H9 (cell line): ENCODE results near the gene SLC27A6. TPM values are rescaled to one million over a fixed set of nuclear protein-coding genes. Genes with fewer than 3 reads are reported as not detected.

Source experiments
- DNase-seq: peaks from one replicate; pipeline ENCODE4 v3.0.0-alpha.2; 2017
- H2AFZ ChIP-seq: one replicate; pipeline ENCODE4 v1.6.1; 2013; ENCODE audit warnings: mild to moderate bottlenecking, low read length, control low read depth, moderate library complexity
- H2AK5ac ChIP-seq: 2 replicates; pipeline ENCODE4 v1.6.1; 2013; ENCODE audit warnings: low read length, control low read depth, mixed read lengths; ENCODE audit not compliant: insufficient read length
- H2BK120ac ChIP-seq: one replicate; pipeline ENCODE4 v1.6.1; 2013; ENCODE audit warnings: low read depth, mild to moderate bottlenecking, low read length, control low read depth, inconsistent platforms; ENCODE audit not compliant: poor library complexity, severe bottlenecking
- H2BK12ac ChIP-seq: 2 replicates; pipeline ENCODE4 v1.6.1; 2013; ENCODE audit warnings: low read length, control low read depth, mixed read lengths, low read depth; ENCODE audit not compliant: insufficient read length
- H2BK15ac ChIP-seq: 2 replicates; pipeline ENCODE4 v1.6.1; 2013; ENCODE audit warnings: low read depth, low read length, control low read depth
- H2BK20ac ChIP-seq: one replicate; pipeline ENCODE4 v1.6.1; 2013; ENCODE audit warnings: low read depth, mild to moderate bottlenecking, low read length, control low read depth, inconsistent platforms; ENCODE audit not compliant: poor library complexity, severe bottlenecking
- H2BK5ac ChIP-seq: 2 replicates; pipeline ENCODE4 v1.6.1; 2013; ENCODE audit warnings: low read length, control low read depth, mixed read lengths; ENCODE audit not compliant: insufficient read length
- H3K14ac ChIP-seq: 2 replicates; pipeline ENCODE4 v1.6.1; 2013; ENCODE audit warnings: low read length, control low read depth; ENCODE audit not compliant: insufficient read depth
- H3K18ac ChIP-seq: 2 replicates; pipeline ENCODE4 v1.6.1; 2013; ENCODE audit warnings: low read depth, mild to moderate bottlenecking, mixed read lengths, low read length, control low read depth; ENCODE audit not compliant: insufficient read length
- H3K23ac ChIP-seq: 2 replicates; pipeline ENCODE4 v1.6.1; 2013; ENCODE audit warnings: low read length, control low read depth, mixed read lengths, low read depth; ENCODE audit not compliant: insufficient read length
- H3K23me2 ChIP-seq: 2 replicates; pipeline ENCODE4 v1.6.1; 2013; ENCODE audit warnings: low read depth, mild to moderate bottlenecking, mixed read lengths, low read length, control low read depth; ENCODE audit not compliant: insufficient read length, poor library complexity, severe bottlenecking
- H3K27ac ChIP-seq: 2 replicates; pipeline ENCODE4 v1.5.1; 2013; ENCODE audit warnings: low read length, control low read depth, mixed read lengths, low read depth; ENCODE audit not compliant: insufficient read length
- H3K27me3 ChIP-seq: 2 replicates; pipeline ENCODE4 v1.6.1; 2013; ENCODE audit warnings: low read length, control low read depth, inconsistent platforms; ENCODE audit not compliant: insufficient read depth
- H3K4ac ChIP-seq: 2 replicates; pipeline ENCODE4 v1.6.1; 2013; ENCODE audit warnings: low read depth, mild to moderate bottlenecking, control low read depth, inconsistent platforms, low read length, moderate library complexity
- H3K4me1 ChIP-seq: 2 replicates; pipeline ENCODE4 v1.6.1; 2013; ENCODE audit warnings: low read length, control low read depth, inconsistent platforms; ENCODE audit not compliant: insufficient read depth
- H3K4me2 ChIP-seq: 2 replicates; pipeline ENCODE4 v1.6.1; 2013; ENCODE audit warnings: low read length, control low read depth, mixed read lengths; ENCODE audit not compliant: insufficient read length, insufficient read depth
- H3K56ac ChIP-seq: 2 replicates; pipeline ENCODE4 v1.6.1; 2013; ENCODE audit warnings: low read depth, mild to moderate bottlenecking, mixed read lengths, low read length, control low read depth; ENCODE audit not compliant: insufficient read length
- H3K79me1 ChIP-seq: 2 replicates; pipeline ENCODE4 v1.6.1; 2013; ENCODE audit warnings: low read depth, mild to moderate bottlenecking, moderate library complexity, low read length, control low read depth, inconsistent platforms; ENCODE audit not compliant: insufficient read depth, poor library complexity, severe bottlenecking
- H3K79me2 ChIP-seq: 2 replicates; pipeline ENCODE4 v1.6.1; 2013; ENCODE audit warnings: low read length, control low read depth, inconsistent platforms; ENCODE audit not compliant: insufficient read depth
- H3K9ac ChIP-seq: 2 replicates; pipeline ENCODE4 v1.6.1; 2013; ENCODE audit warnings: low read length, control low read depth, mixed read lengths; ENCODE audit not compliant: insufficient read length; ENCODE audit errors: extremely low read depth
- H3K9me3 ChIP-seq: one replicate; pipeline ENCODE4 v1.6.1; 2013; ENCODE audit warnings: low read depth, low read length, inconsistent platforms; ENCODE audit not compliant: control insufficient read depth
- H3T11ph ChIP-seq: one replicate; pipeline ENCODE4 v1.6.1; 2013; ENCODE audit warnings: mild to moderate bottlenecking, low read length, control low read depth, inconsistent platforms
- H4K20me1 ChIP-seq: one replicate; pipeline ENCODE4 v1.6.1; 2013; ENCODE audit not compliant: control insufficient read depth, insufficient read length, insufficient read depth
- H4K5ac ChIP-seq: 2 replicates; pipeline ENCODE4 v1.6.1; 2013; ENCODE audit warnings: low read depth, mild to moderate bottlenecking, mixed read lengths, low read length, control low read depth; ENCODE audit not compliant: insufficient read length
- H4K8ac ChIP-seq: replicated peaks from 2 replicates; pipeline ENCODE4 v1.6.1; 2013; ENCODE audit warnings: low read length, control low read depth, mixed read lengths, low read depth; ENCODE audit not compliant: insufficient read length
- H4K91ac ChIP-seq: 2 replicates; pipeline ENCODE4 v1.6.1; 2013; ENCODE audit warnings: low read depth, mild to moderate bottlenecking, moderate library complexity, mixed read lengths, low read length, control low read depth; ENCODE audit not compliant: insufficient read length
- H3K27ac Mint-ChIP-seq, 3 experiments: 2 replicates in 2 of 3; 3 replicates in 1 of 3; pipeline ENCODE4 v1.8.0; 2020 to 2021; ENCODE audit warnings: mixed read lengths in 3 of 3, mild to moderate bottlenecking in 1 of 3, moderate library complexity in 1 of 3
- H3K27me3 Mint-ChIP-seq: 2 replicates; pipeline ENCODE4 v1.8.0; 2021; ENCODE audit warnings: low read depth, mild to moderate bottlenecking, moderate library complexity, mixed read lengths
- H3K36me3 Mint-ChIP-seq, 3 experiments: 2 replicates in 2 of 3; 3 replicates in 1 of 3; pipeline ENCODE4 v1.8.0; 2020 to 2021; ENCODE audit warnings: low read depth in 3 of 3, mixed read lengths in 3 of 3; ENCODE audit not compliant: insufficient read depth in 1 of 3
- H3K4me1 Mint-ChIP-seq, 2 experiments: 2 replicates each; pipeline ENCODE4 v1.8.0; 2020; ENCODE audit warnings: mixed read lengths in 2 of 2
- H3K4me3 Mint-ChIP-seq, 2 experiments: 2 replicates in 1 of 2; 3 replicates in 1 of 2; pipeline ENCODE4 v1.8.0; 2020 to 2021; ENCODE audit warnings: mild to moderate bottlenecking in 2 of 2, mixed read lengths in 2 of 2, moderate library complexity in 1 of 2
- H3K9me3 Mint-ChIP-seq, 2 experiments: 2 replicates in 1 of 2; 3 replicates in 1 of 2; pipeline ENCODE4 v1.8.0; 2020; ENCODE audit warnings: mild to moderate bottlenecking in 2 of 2, mixed read lengths in 2 of 2, moderate library complexity in 1 of 2
- CTCF ChIP-seq: fragments of 200-600 bp; sonication (generic); conservative IDR thresholded peaks from 3 replicates; pipeline ENCODE4 v1.8.0; 2021; ENCODE audit warnings: antibody characterized with exemption, mild to moderate bottlenecking
- WGBS: extraction: QIAGEN DNeasy Blood & Tissue Kit; methylation state at CpG from one replicate; pipeline ENCODE4 v1.1.7; 2013; ENCODE audit warnings: missing lambda C conversion rate, low lambda C conversion rate, mixed read lengths; ENCODE audit not compliant: insufficient read length; ENCODE audit errors: extremely low coverage; 5-methylcytosine and 5-hydroxymethylcytosine counted together
- total RNA-seq: library from RNA; stranded (reverse); gene quantifications from 2 replicates; pipeline ENCODE4 v1.2.1, GENCODE V29; 2021

SLC27A6 gene
- total RNA-seq, 1 experiment from 2014 or later: 3.0 TPM

- Histone ChIP-seq H3K4me2 (no peak overlapping the region), H3K23me2 (no peaks in the 10 kb centered on the region), H3K56ac (no peak overlapping the region), H4K5ac (no peak overlapping the region), H3K14ac (no peak overlapping the region), H3T11ph (no peak overlapping the region), H2BK12ac (no peak overlapping the region), H3K18ac (no peak overlapping the region), H2BK120ac (no peak overlapping the region), H3K9ac (no peak overlapping the region), H2BK20ac (no peak overlapping the region), H4K20me1 (no peaks in the 10 kb centered on the region), H2BK5ac (no peak overlapping the region), H3K4me1 (no peaks in the 10 kb centered on the region), H3K79me2 (no peaks in the 10 kb centered on the region), H3K27me3 (no peaks in the 10 kb centered on the region), H2BK15ac (no peak overlapping the region), H4K91ac (no peak overlapping the region), H3K4ac (no peak overlapping the region), H2AFZ (no peak overlapping the region), H3K27ac (no peak overlapping the region), H3K9me3 (no peaks in the 10 kb centered on the region), H3K79me1 (no peaks in the 10 kb centered on the region), H2AK5ac (no peak overlapping the region), H3K23ac (no peak overlapping the region), H4K8ac (no peak overlapping the region)
- no peaks in the 10 kb centered on the region; a peak in 1 of 5 replicates for H3K9me3 Mint-ChIP-seq
- H3K4me1 Mint-ChIP-seq: no peaks in the 10 kb centered on the region
- TF ChIP-seq CTCF: no peak
- no peak overlapping the region for H3K4me3 Mint-ChIP-seq
- H3K27me3 Mint-ChIP-seq: no peaks in the 10 kb centered on the region
- WGBS: no CpG with 5 or more reads among the region's 4 CpGs
- H3K36me3 Mint-ChIP-seq: no peaks in the 10 kb centered on the region
- no peak for DNase-seq
- no peak overlapping the region for H3K27ac Mint-ChIP-seq
These were observed 54.2 kb downstream of the SLC27A6 start for GRCh38 chr5:129019401-129019908.
